Left lung (tissue), 10 donors: ENCODE data around the gene PSMA1. TPM values are rescaled to one million over a fixed set of nuclear protein-coding genes. Genes with fewer than 3 reads are reported as not detected.
A peak's percentile ranks its signal among the peaks of the same experiment; 100 is the strongest.
"Not testable (repeated sequence)": the region's sequence is repeated elsewhere in the genome, so short reads cannot be mapped to it uniquely, and the experiment has no call there.

Experiments used
- ATAC-seq: fragments of 200-7000 bp; cut with Tn5 transposase; one replicate; pipeline ENCODE4 v1.9.1; 2020; ENCODE audit warnings: moderate library complexity
- DNase-seq, 4 donors: peaks; one replicate each; pipeline ENCODE4 v3.0.0-alpha.2; 2013 to 2020
- H3K27ac ChIP-seq, 2 donors: fragments of 200-600 bp; sonication (generic) in 1 of 2; one replicate each; pipeline versions ENCODE4 v1.5.0 to v1.8.0; 2020 to 2021
- H3K27me3 ChIP-seq, 2 donors: fragments of 200-600 bp; sonication (generic) in 1 of 2; one replicate each; pipeline versions ENCODE4 v1.5.0 to v1.8.0; 2020 to 2021
- H3K36me3 ChIP-seq, 2 donors: fragments of 200-600 bp; sonication (generic) in 1 of 2; one replicate each; pipeline versions ENCODE4 v1.5.0 to v1.8.0; 2020 to 2021
- H3K4me1 ChIP-seq, 2 donors: fragments of 200-600 bp; one replicate each; pipeline ENCODE4 v1.8.0; 2021
- H3K4me3 ChIP-seq, 2 donors: fragments of 200-600 bp; sonication (generic) in 1 of 2; one replicate each; pipeline versions ENCODE4 v1.5.0 to v1.8.0; 2020 to 2021; ENCODE audit warnings: mild to moderate bottlenecking in 1 of 2
- H3K9me3 ChIP-seq, 2 donors: fragments of 200-600 bp; sonication (generic) in 1 of 2; one replicate each; pipeline versions ENCODE4 v1.5.0 to v1.8.0; 2020 to 2021
- intact Hi-C, 2 donors: fragments of 100-400 bp; cut with DNase I; formaldehyde crosslinking; loops; one replicate each; pipeline versions ENCODE4 v1.11.2 to v1.14.2; 2022
- polyA plus RNA-seq, 6 donors: library from polyadenylated mRNA; unstranded; fragments of 120-200 nt; gene quantifications; one replicate each; pipeline ENCODE4 v1.2.1, GENCODE V29; 2013; ENCODE audit not compliant: insufficient read length in 6 of 6
- total RNA-seq, 2 donors: library from RNA; stranded (reverse); fragmentation: NEBNext Ultra II Directional; extraction: Animal tissue kit (Norgen Biotek cat#: 25700); gene quantifications; one replicate each; pipeline ENCODE4 v1.2.1, GENCODE V29; 2021
- TF ChIP-seq, protein P1 (sequence below), 2 donors: fragments of 200-600 bp; sonication (generic) in 1 of 2; IDR thresholded peaks; one replicate each; pipeline versions ENCODE4 v1.5.0 to v1.8.0; 2021; ENCODE audit warnings: antibody characterized with exemption in 2 of 2
- donor health status: DM: no; HTN: yes; CAD: no.
- donor health status: DM: no; HTN: no; CAD: no.

PSMA1 gene
- total and polyA plus RNA-seq, 8 donors = 109 to 184 (median 172) TPM

- ATAC-seq = no peak
- no peaks in the 10 kb centered on the region for H3K36me3 ChIP-seq
- no peaks in the 10 kb centered on the region for H3K9me3 ChIP-seq
- H3K4me3 ChIP-seq = no peak overlapping the region
- peaks cover 0 to 62% of the 10 kb centered on the region in 2 donors for H3K4me1 ChIP-seq
- H3K27me3 ChIP-seq = no peaks in the 10 kb centered on the region
- TF ChIP-seq, protein P1, sequence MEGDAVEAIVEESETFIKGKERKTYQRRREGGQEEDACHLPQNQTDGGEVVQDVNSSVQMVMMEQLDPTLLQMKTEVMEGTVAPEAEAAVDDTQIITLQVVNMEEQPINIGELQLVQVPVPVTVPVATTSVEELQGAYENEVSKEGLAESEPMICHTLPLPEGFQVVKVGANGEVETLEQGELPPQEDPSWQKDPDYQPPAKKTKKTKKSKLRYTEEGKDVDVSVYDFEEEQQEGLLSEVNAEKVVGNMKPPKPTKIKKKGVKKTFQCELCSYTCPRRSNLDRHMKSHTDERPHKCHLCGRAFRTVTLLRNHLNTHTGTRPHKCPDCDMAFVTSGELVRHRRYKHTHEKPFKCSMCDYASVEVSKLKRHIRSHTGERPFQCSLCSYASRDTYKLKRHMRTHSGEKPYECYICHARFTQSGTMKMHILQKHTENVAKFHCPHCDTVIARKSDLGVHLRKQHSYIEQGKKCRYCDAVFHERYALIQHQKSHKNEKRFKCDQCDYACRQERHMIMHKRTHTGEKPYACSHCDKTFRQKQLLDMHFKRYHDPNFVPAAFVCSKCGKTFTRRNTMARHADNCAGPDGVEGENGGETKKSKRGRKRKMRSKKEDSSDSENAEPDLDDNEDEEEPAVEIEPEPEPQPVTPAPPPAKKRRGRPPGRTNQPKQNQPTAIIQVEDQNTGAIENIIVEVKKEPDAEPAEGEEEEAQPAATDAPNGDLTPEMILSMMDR (IDR thresholded peaks at IDR 0.05) = no peak
- intact Hi-C loops = loop anchor here in 1 of 2 donors (10.0 kb wide), 2 partner anchors 266 to 366 kb away; no protein-coding TSS in a partner anchor
- peak overlapping the region in 1 of 2 donors; percentile 40 for H3K27ac ChIP-seq
- no peak for DNase-seq
These were observed 18.2 kb upstream of the PSMA1 start for GRCh38 chr11:14538271-14538925.

GRCh38 chr11:14537134-14537599, 17.0 kb upstream of the PSMA1 start:
- Histone ChIP-seq H3K9me3 (no peaks in the 10 kb centered on the region), H3K4me3 (no peak overlapping the region), H3K27me3 (no peaks in the 10 kb centered on the region), H3K4me1 (peaks cover 0 to 50% of the 10 kb centered on the region in 2 donors), H3K36me3 (no peaks in the 10 kb centered on the region), H3K27ac (peak overlapping the region in 1 of 2 donors; percentile 42)
- TF ChIP-seq, protein P1 (IDR thresholded peaks at IDR 0.05) = peak; percentile 74 to 83
- ATAC-seq = peak; percentile 73
- intact Hi-C loops = loop anchor here in 1 of 2 donors (10.0 kb wide), 2 partner anchors 268 to 368 kb away; no protein-coding TSS in a partner anchor
- DNase-seq = peak in 2 of 4 donors; percentile 32 to 48

GRCh38 chr11:14535166-14535565, 15.0 kb upstream of the PSMA1 start:
- not testable (repeated sequence) for DNase-seq, H3K27ac ChIP-seq, H3K36me3 ChIP-seq, H3K9me3 ChIP-seq, H3K27me3 ChIP-seq, ATAC-seq, H3K4me3 ChIP-seq
- peaks cover 0 to 30% of the 10 kb centered on the region in 2 donors for H3K4me1 ChIP-seq
- intact Hi-C loops = loop anchor here in 1 of 2 donors (10.0 kb wide), 2 partner anchors 270 to 370 kb away; no protein-coding TSS in a partner anchor

GRCh38 chr11:14529951-14530350, 9.8 kb upstream of the PSMA1 start:
- Histone ChIP-seq H3K27me3 (no peaks in the 10 kb centered on the region), H3K4me1 (no peaks in the 10 kb centered on the region), H3K9me3 (no peaks in the 10 kb centered on the region), H3K27ac (no peak overlapping the region), H3K36me3 (no peaks in the 10 kb centered on the region), H3K4me3 (no peak overlapping the region)
- ATAC-seq = peak; percentile 87
- TF ChIP-seq, protein P1 (IDR thresholded peaks at IDR 0.05) = no peak
- DNase-seq = no peak
- intact Hi-C loops = loop anchor here in 1 of 2 donors (10.0 kb wide), 2 partner anchors 275 to 375 kb away; no protein-coding TSS in a partner anchor

GRCh38 chr11:14529321-14529720, 9.1 kb upstream of the PSMA1 start:
- TF ChIP-seq, protein P1 (IDR thresholded peaks at IDR 0.05) = no peak
- H3K4me3 ChIP-seq = no peak overlapping the region
- intact Hi-C loops = no loop called here
- H3K27me3 ChIP-seq = no peaks in the 10 kb centered on the region
- DNase-seq = no peak
- H3K27ac ChIP-seq = no peak overlapping the region
- H3K36me3 ChIP-seq = no peaks in the 10 kb centered on the region
- H3K4me1 ChIP-seq = no peaks in the 10 kb centered on the region
- no peaks in the 10 kb centered on the region for H3K9me3 ChIP-seq
- peak; percentile 75 for ATAC-seq
